Measurements from ENCODE around the gene ACER3. TPM values are rescaled to one million over a fixed set of nuclear protein-coding genes. Genes with fewer than 3 reads are reported as not detected.

The ACER3 gene
- polyA plus RNA-seq, 3 donors = 22.9 to 45.4 (median 23.6) TPM

DNA sequence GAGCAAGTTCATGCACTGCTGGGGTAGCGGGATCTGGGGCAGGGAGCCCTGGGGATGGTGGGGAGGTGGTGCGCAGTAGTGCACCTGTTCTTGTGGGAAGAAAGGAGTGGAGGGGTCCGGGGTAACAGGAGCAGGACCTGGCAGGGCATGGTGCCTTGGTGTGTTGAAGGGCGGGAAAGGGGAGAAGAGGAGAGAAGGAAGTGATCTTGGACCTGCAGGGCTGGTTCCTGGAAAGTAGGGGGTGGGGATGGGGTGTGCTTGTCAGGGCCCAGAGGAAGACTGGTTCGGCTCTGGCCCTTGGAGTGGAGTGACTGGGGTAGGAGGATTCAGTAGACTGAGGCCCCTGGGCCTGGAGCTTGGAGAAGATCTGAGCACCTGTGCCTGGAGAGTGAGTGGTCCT lies 195.2 kb downstream of the ACER3 start:
- Histone ChIP-seq H3K27me3 (ENCODE audit: control insufficient read depth in 2 of 2, insufficient read depth in 2 of 2, low read length in 2 of 2) (no peaks in the 10 kb centered on the region), H3K9me3 (replicated peaks in 1 of 2; ENCODE audit: control insufficient read depth in 1 of 2, insufficient read depth in 1 of 2, low read length in 2 of 2) (peaks cover 20 to 29% of the 10 kb centered on the region in 2 donors), H3K4me3 (replicated peaks in 1 of 3; ENCODE audit: low read depth in 2 of 3, low read length in 3 of 3) (no peak overlapping the region), H3K79me2 (ENCODE audit: insufficient read depth, low read length) (no peaks in the 10 kb centered on the region), H3K9ac (ENCODE audit: insufficient read depth, low read length, poor library complexity, severe bottlenecking) (no peak overlapping the region), H3K36me3 (replicated peaks in 1 of 2; ENCODE audit: control insufficient read depth in 1 of 2, insufficient read depth in 2 of 2, low read length in 2 of 2) (no peaks in the 10 kb centered on the region), H3K4me1 (ENCODE audit: control insufficient read depth in 1 of 2, insufficient read depth in 2 of 2, low read length in 2 of 2) (no peaks in the 10 kb centered on the region), H3K27ac (ENCODE audit: low read depth in 1 of 2, low read length in 2 of 2) (no peak overlapping the region), H4K20me1 (ENCODE audit: insufficient read depth, low read length) (no peaks in the 10 kb centered on the region), H2AFZ (ENCODE audit: insufficient read depth, low read depth, low read length, poor library complexity, severe bottlenecking) (no peak overlapping the region), H3K4me2 (replicated peaks; ENCODE audit: extremely low read depth, low read length, poor library complexity, severe bottlenecking) (no peak overlapping the region)
- no peak for DNase-seq
- Mint-ChIP-seq H3K4me3 (no peak overlapping the region), H3K4me1 (no peaks in the 10 kb centered on the region), H3K36me3 (no peaks in the 10 kb centered on the region), H3K9me3 (peaks cover 16 to 32% (median 26%) of the 10 kb centered on the region in 7 donors), H3K27me3 (ENCODE audit: low read depth in 3 of 3) (peaks cover 6 to 10% (median 10%) of the 10 kb centered on the region in 3 donors), H3K27ac (no peak overlapping the region)
- TF ChIP-seq, protein P1, sequence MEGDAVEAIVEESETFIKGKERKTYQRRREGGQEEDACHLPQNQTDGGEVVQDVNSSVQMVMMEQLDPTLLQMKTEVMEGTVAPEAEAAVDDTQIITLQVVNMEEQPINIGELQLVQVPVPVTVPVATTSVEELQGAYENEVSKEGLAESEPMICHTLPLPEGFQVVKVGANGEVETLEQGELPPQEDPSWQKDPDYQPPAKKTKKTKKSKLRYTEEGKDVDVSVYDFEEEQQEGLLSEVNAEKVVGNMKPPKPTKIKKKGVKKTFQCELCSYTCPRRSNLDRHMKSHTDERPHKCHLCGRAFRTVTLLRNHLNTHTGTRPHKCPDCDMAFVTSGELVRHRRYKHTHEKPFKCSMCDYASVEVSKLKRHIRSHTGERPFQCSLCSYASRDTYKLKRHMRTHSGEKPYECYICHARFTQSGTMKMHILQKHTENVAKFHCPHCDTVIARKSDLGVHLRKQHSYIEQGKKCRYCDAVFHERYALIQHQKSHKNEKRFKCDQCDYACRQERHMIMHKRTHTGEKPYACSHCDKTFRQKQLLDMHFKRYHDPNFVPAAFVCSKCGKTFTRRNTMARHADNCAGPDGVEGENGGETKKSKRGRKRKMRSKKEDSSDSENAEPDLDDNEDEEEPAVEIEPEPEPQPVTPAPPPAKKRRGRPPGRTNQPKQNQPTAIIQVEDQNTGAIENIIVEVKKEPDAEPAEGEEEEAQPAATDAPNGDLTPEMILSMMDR (IDR thresholded peaks at IDR 0.05) = no peak
- WGBS (ENCODE audit: insufficient coverage) = 96% methylated on average over 5 of the region's 5 CpGs
- intact Hi-C loops (cut with micrococcal nuclease) = no loop called here

DNA sequence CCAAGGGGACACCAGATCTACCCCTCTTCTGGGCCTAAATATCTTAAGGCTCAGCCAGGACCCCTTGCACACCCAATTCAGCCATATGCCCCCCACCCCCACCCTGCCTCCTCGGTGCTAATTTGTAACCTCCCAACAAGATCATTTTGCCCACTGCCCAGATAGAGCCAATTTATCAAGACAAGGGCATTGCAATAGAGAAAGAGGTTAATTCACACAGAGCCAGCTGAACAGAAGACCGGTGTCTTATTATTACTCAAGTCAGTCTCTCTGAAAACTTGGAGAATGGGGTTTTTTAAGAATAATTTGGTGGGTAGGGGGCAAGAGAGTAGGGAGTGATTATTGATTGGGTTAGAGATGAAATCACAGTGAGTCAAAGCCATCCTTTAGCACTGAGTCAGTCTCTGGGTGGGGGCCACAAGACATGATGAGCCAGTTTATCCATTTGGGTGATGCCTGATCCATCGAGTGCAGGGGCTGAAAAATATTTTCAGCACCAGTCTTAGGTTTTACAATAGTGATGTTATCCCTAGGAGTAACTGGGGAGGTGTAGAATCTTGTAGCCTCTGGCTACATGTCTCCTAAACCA lies 196.2 kb downstream of the ACER3 start:
- H2AFZ ChIP-seq (ENCODE audit: insufficient read depth, low read depth, low read length, poor library complexity, severe bottlenecking) = no peak overlapping the region
- Mint-ChIP-seq H3K4me3 (no peak overlapping the region), H3K4me1 (no peaks in the 10 kb centered on the region), H3K27me3 (ENCODE audit: low read depth in 3 of 3) (peaks cover 7 to 10% (median 10%) of the 10 kb centered on the region in 3 donors), H3K9me3 (peaks cover 18 to 41% (median 31%) of the 10 kb centered on the region in 7 donors), H3K36me3 (no peaks in the 10 kb centered on the region), H3K27ac (no peak overlapping the region)
- TF ChIP-seq, protein P1 (IDR thresholded peaks at IDR 0.05) = no peak
- H3K27me3 ChIP-seq (ENCODE audit: control insufficient read depth in 2 of 2, insufficient read depth in 2 of 2, low read length in 2 of 2) = no peaks in the 10 kb centered on the region
- H3K79me2 ChIP-seq (ENCODE audit: insufficient read depth, low read length) = no peaks in the 10 kb centered on the region
- peaks cover 23 to 30% of the 10 kb centered on the region in 2 donors for H3K9me3 ChIP-seq (replicated peaks in 1 of 2; ENCODE audit: control insufficient read depth in 1 of 2, insufficient read depth in 1 of 2, low read length in 2 of 2)
- no peak for DNase-seq
- no peak overlapping the region for H3K4me2 ChIP-seq (replicated peaks; ENCODE audit: extremely low read depth, low read length, poor library complexity, severe bottlenecking)
- H4K20me1 ChIP-seq (ENCODE audit: insufficient read depth, low read length) = no peaks in the 10 kb centered on the region
- H3K9ac ChIP-seq (ENCODE audit: insufficient read depth, low read length, poor library complexity, severe bottlenecking) = no peak overlapping the region
- no peaks in the 10 kb centered on the region for H3K36me3 ChIP-seq (replicated peaks in 1 of 2; ENCODE audit: control insufficient read depth in 1 of 2, insufficient read depth in 2 of 2, low read length in 2 of 2)
- no CpG with 5 or more reads among the region's 3 CpGs for WGBS (ENCODE audit: insufficient coverage)
- H3K27ac ChIP-seq (ENCODE audit: low read depth in 1 of 2, low read length in 2 of 2) = no peak overlapping the region
- intact Hi-C loops (cut with micrococcal nuclease) = no loop called here
- H3K4me3 ChIP-seq (replicated peaks in 1 of 3; ENCODE audit: low read depth in 2 of 3, low read length in 3 of 3) = no peak overlapping the region
- H3K4me1 ChIP-seq (ENCODE audit: control insufficient read depth in 1 of 2, insufficient read depth in 2 of 2, low read length in 2 of 2) = no peaks in the 10 kb centered on the region

Measured in CD14-positive monocyte (primary cell).